ENCODE measurements around the gene UNC79.

Gene UNC79

GRCh38 chr14:93742761-93743160, 312.0 kb downstream of the UNC79 start:
- no peak overlapping the region for H3K27ac ChIP-seq
- no peak for DNase-seq (ENCODE audit: low read depth, low spot score)

- no peak for DNase-seq (ENCODE audit: low read depth, low spot score)
- H3K27ac ChIP-seq, result no peak overlapping the region
Measured at GRCh38 chr14:93743270-93744060, 312.7 kb downstream of the UNC79 start.

- DNase-seq (ENCODE audit: low read depth, low spot score), result no peak
- H3K27ac ChIP-seq, result no peak overlapping the region
Measured at GRCh38 chr14:93744176-93744575, 313.4 kb downstream of the UNC79 start.

DNA sequence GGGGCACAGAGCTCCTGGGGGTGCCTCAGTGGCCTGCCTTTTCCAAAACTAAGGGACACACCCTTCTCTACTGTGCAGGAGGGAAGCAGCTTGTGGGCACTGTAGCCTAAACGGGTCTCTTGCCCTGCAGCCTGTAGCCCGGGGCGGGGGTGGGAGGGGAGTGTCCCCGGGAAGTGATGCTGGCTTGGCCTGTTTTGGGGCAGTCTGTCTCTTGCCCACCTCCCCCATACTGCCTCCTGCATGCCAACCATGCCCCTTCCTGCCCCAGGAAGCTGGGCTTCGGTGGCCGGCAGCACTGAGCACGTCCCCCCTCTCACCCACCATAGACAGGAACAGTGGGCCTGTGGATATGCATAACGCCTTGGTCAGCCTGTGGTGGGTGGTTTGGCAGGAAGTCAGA, 314.1 kb downstream of the UNC79 start:
- no peak for DNase-seq (ENCODE audit: low read depth, low spot score)
- no peak overlapping the region for H3K27ac ChIP-seq

GRCh38 chr14:93745603-93746273, 315.0 kb downstream of the UNC79 start:
- H3K27ac ChIP-seq, result no peak overlapping the region
- DNase-seq (ENCODE audit: low read depth, low spot score), result no peak

- H3K27ac ChIP-seq, result no peak overlapping the region
- no peak for DNase-seq (ENCODE audit: low read depth, low spot score)
Measured at GRCh38 chr14:93747102-93747501, 316.4 kb downstream of the UNC79 start.

DNA sequence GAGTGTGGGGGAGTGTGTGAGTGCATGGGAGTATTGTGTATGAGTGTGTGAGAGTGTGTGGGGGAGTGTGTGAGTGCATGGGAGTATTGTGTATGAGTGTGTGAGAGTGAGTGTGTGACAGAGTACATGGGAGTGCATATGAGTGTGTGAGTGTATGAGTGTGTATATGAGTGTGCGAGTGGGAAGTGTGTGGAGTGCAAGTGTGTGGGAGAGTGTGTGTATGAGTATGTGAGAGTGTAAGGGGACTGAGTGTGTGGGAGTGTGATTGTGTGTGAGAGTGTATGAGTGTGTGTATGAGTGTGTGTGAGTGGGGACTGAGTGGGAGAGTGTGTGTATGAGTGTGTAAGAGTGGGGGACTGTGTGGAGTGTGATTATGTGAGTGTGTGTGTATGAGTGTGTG, 316.8 kb downstream of the UNC79 start:
- no peak for DNase-seq (ENCODE audit: low read depth, low spot score)
- H3K27ac ChIP-seq, result no peak overlapping the region

DNA sequence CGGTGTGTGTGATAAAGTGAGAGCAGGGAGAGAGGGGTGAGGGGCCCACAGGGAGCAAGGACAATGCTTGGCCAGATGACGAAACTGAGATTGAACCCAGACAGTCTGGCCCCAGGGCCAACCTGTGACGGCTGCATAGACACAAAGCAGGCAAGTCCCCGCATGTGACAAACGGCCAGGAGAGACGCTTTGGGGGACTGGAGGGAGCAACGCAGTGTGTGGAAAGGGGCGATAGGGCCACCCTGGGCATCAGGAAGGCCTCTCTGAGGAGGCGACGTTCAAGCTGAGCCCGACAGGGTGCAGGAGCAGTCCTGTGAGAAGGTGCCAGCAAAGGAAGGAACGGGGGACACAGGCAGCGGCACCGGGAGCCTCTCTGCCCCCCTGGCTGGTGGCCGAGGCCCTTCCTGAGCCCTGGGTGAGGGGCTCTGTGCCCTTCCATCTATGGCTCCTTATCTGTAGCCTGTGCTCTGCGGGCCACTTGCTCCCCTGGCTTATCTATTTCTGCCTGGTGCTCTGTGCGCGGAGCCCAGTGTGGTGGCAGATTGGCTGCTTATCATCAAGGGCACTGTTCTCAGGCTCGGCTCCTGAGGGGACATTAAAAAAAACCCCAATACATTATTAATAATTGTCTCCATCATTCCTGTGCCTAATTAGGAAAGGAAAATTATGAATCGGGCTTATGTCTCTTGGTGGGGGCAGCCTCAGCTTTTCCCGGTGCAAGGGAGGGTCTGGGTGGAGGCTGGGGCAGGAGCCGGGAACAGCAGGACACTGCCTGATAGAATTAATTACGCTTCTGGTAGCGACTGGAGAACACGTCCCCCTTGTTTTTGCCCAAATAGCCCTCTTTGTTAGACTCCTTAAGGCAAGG, 317.7 kb downstream of the UNC79 start:
- no peak overlapping the region for H3K27ac ChIP-seq
- no peak for DNase-seq (ENCODE audit: low read depth, low spot score)

DNA sequence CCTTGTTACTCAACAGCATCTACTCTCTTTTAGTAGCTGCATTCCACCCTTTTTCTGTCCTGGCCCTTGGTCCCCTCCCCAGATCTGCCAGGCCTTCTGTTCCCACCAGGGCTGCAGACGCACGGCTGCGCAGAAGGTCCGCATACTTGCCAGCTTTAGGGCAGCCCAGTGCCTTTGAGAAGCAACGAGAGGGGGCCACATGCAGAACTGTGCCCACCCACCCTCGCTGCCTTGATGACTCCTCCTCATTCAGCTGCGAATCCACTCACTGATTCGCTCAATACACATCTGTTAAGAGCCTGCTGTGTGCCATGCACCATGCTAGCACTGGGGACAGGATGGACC, 318.3 kb downstream of the UNC79 start:
- no peak overlapping the region for H3K27ac ChIP-seq
- DNase-seq (ENCODE audit: low read depth, low spot score), result no peak

- DNase-seq (ENCODE audit: low read depth, low spot score), result no peak
Measured at GRCh38 chr14:93751946-93752655, 321.4 kb downstream of the UNC79 start.

DNA sequence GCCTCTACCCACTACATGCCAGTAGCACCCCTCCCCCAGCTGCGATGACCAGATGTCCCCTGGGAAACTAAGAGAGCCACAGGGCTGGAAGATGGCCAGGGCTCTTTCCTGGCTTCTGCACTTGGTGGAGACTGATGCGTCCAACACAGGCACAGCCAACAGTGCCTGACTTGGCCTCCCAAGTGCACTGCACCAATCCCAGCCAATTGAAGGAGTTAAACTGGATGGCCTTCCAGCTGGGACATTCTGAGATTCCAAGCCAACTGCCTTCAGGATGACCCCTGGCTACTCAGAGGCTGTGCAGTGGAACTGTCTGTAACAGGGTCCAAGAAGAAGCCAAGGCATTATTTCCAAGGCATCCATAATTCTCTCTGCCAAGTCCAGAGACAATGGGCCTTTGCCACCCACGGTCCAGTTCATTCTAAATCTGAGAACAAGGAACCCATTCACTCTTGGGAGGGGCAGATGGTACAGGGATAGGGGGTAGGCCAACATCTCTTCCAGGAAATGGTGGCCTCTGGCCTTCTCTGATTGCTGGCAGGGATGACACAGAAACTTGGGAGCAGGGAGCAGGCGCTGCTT, 322.3 kb downstream of the UNC79 start:
- no peak overlapping the region for H3K27ac ChIP-seq
- no peak for DNase-seq (ENCODE audit: low read depth, low spot score)

More at GRCh38 chr14:93751946-93752655, 321.4 kb downstream of the UNC79 start:
- no peak overlapping the region for H3K27ac ChIP-seq

GRCh38 chr14:93753647-93754046, 322.9 kb downstream of the UNC79 start:
- no peak overlapping the region for H3K27ac ChIP-seq
- DNase-seq (ENCODE audit: low read depth, low spot score), result no peak

DNA sequence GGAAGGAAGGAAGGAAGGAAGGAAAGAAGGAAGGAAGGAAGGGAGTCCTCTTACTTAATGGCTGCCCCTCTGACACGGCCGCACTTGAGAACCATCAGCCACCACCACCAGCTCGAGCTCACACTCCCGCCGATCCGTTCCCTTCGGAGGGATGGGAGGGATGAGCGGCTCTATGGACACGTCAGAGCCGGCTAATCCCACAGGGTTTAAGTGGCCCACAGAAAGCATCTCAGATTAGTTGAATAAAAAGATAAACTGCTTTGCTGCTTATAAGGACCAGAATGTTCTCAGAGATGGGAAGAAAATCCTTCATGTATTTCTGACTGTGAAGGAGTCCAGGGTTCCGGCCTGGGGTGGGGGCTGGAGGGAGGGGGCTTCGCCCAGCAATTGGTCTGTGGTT, 326.5 kb downstream of the UNC79 start:
- H3K27ac ChIP-seq, result no peak overlapping the region
- DNase-seq (ENCODE audit: low read depth, low spot score), result no peak
